GM18505 (cell line): ENCODE measurements around the gene COA1.
A peak's percentile ranks its signal among the peaks of the same experiment; 100 is the strongest.
"Not testable (repeated sequence)": the region's sequence is repeated elsewhere in the genome, so short reads cannot be mapped to it uniquely, and the experiment has no call there.

Experiments
- ATAC-seq: cut with Tn5 transposase; IDR thresholded peaks from one replicate; pipeline ENCODE4 v1.9.1; 2021; ENCODE audit not compliant: unreplicated experiment
- POLR2A ChIP-seq: IDR thresholded peaks from 4 replicates; pipeline ENCODE4 v1.6.1; 2011; ENCODE audit warnings: borderline replicate concordance; ENCODE audit not compliant: insufficient read depth, insufficient read length; ENCODE audit errors: extremely low read depth

COA1 gene

DNA sequence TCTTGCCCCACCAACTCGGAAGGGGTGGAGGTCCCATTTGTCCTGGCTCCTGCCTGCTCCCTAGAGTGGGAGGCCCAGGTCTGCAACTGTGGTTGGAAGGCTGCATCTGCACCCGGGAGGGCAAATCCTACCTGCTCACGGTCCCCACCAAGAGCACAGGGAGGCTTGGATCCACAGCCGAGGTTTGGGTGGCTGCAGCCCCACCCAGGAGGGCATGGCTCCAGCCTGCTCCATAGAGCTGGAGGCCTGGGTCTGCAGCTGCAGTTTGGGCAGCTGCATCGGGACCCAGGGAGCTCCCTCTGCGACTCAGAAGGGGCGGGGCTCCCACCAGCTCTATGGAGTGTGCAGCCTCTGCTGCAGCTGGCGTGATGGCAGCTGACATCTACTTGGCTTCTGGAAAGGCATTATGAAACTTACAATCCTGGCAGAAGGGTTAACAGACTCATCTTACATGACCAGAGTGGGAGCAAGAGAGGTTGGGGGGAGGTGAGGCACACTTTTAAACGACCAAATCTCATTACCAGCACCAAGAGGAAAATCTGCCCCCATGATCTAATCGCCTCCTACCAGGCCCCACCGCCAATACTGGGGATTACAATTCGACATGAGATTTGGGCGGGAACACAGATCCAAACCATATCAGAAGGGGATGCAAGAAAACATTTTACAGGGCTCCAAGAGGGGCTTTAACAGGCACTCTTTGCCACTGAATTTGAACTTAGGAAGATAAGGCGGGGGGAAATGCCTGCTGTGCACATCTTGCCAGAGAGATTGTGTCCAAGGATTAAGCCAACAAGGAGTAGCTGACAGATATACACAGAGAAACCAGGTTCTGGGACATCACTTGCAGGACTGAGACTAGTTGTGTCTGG lies 20.9 kb upstream of the COA1 start:
- no peak for ATAC-seq

GRCh38 chr7:43749383-43749940 lies 20.1 kb upstream of the COA1 start:
- no peak for ATAC-seq
- no peak for TF ChIP-seq POLR2A

More for the DNA sequence above, 20.9 kb upstream of the COA1 start:
- no peak for TF ChIP-seq POLR2A

DNA sequence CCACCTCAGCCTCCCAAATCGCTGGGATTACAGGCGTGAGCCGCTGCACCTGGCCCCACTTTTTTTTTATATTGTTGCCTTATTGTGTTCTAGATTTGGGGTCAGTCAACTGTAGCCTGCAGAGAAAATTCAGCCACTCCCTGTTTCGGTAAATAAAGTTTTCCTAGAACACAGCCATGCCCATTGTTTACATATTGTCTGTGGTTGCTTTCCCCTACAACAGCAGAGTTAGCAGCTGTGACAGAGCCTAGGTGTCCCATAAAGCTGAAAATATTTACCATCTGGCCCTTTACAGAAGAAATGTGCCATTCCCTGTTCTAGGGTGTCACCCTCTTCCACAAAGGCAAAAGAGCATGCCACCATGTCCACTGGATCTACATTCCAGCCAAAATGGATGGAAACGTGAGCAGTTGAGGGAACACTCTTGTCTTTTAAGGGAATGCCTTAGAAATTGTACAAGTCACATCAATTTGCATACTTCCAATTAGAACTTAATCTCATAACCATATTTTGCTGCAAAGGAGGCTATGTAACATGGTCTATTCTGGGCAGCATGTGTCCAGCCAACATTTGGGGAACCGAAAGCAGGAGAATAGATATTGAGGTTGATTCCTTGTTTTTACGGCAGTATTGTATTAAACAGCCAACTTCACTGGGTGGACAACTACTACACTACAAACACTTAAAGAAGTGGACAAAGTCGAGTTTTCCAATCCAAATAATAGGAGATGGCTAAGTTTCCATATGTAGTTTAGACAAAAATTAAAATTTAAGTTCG lies 18.2 kb upstream of the COA1 start:
- ATAC-seq = no peak
- TF ChIP-seq POLR2A = no peak

GRCh38 chr7:43742692-43743091 lies 13.4 kb upstream of the COA1 start:
- no peak for ATAC-seq
- no peak for TF ChIP-seq POLR2A

GRCh38 chr7:43737467-43738127 lies 8.3 kb upstream of the COA1 start:
- no peak for TF ChIP-seq POLR2A
- no peak for ATAC-seq

DNA sequence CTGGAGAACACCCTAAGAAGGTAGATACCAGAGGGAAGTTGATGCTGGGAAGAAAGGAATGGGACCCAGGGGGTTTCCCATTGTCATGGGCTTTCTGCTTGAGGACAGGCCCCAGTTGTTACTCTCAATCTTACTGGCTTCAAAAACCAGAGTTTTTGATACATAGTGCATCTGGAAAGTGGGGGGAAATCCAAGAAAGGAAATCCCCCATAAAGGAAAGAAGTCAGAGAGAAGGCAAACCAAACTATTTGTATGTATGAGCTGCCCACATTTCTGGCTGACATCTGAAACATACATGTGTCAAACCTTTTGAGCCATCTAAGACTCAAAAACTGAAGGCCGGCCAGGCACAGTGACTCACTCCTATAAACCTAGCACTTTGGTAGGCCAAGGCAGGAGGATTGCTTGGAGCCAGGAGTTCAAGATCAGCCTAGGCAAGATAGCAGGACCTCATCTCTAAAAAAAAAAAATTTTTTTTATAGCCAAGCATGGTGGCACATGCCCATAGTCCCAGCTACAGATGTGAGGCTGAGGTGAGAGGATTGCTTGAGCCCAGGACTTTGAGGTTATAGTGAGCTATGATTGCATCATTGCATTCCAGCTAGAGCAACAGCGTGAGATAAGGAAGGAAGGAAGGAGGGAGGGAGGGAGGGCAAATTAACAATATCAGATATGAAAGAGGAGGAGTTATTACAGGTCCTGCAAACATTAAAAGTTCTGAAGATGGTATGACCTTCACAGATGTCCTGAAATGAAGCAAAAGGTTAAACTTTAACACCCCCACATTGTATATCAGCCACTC lies 6.7 kb upstream of the COA1 start:
- peak; percentile 54 for ATAC-seq
- no peak for TF ChIP-seq POLR2A

DNA sequence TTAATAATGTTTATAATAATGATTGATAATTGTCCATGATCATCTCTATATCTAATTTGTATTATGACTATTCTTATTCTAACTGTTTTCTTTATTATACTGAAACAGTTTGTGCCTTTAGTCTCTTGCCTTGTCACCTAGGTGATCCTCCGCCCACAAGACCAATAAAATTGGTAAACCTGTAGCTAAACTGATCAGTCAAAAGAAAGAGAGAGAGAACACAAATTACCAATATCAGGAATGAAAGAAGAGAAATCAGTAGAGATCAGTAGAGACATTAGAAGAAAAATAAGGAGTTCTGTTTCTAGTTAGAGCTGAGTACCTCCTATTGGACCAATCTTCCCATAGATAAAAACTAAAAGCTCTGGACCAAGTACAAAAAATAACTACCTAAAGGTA lies 6.1 kb upstream of the COA1 start:
- peak; percentile 19 for ATAC-seq
- TF ChIP-seq POLR2A = no peak

- not testable (repeated sequence) for ATAC-seq
These were observed 5.4 kb upstream of the COA1 start for GRCh38 chr7:43734575-43735332.

DNA sequence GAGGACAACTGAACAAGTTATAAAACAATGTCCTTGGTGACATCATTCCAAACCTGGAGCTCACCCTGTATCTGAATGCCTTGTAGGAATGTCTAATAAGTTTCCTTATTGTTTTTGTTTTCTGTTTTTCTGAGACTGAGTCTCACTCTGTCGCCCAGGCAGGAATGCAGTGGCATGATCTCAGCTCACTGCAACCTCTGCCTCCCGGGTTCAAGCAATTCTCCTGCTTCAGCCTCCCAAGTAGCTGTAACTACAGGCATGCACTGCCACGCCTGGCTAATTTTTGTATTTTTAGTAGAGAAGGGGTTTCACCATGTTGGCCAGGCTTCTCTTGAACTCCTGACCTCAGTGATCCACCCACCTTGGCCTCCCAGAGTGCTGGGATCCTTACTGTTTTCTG lies 2.2 kb upstream of the COA1 start:
- ATAC-seq = not testable (repeated sequence)

GRCh38 chr7:43729924-43730248 lies 563 bp upstream of the COA1 start:
- ATAC-seq = peak; percentile 5
- no peak for TF ChIP-seq POLR2A

DNA sequence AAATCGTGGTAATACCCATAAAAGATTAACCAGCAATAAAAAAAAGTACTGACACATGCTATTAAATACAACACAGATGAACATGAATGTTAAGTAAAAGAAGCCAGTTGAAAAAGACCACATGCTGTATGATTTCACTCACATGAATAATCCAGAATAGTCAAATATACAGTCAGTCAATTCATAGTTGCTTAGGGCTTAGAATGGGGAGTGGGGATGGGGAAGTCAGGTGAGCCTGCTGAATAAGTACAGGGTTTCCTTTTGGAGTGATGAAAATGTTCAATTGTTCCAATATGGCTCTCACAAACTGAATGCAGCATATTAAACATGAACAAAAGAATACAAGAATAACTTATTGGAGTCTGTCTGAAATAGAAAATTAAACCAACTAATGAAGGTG lies 1.8 kb downstream of the COA1 start:
- no peak for ATAC-seq
- no peak for TF ChIP-seq POLR2A

DNA sequence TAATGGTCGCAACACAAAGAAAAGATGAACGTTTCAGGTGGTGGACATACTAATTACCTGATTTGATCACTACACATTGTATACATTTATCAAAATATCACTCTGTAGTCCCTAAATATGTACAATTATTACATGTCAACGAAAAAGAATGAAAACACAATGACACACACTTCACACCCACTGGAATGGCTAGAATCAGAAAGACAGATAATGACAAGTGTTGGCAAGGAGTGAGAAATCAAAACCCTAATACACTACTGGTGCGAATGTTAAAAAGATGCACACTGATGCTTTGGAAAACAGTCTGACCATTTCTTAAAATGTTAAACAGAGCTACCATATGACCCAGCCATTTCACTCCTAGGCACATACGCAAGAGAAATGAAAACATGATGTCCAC lies 2.3 kb downstream of the COA1 start:
- no peak for TF ChIP-seq POLR2A
- no peak for ATAC-seq

DNA sequence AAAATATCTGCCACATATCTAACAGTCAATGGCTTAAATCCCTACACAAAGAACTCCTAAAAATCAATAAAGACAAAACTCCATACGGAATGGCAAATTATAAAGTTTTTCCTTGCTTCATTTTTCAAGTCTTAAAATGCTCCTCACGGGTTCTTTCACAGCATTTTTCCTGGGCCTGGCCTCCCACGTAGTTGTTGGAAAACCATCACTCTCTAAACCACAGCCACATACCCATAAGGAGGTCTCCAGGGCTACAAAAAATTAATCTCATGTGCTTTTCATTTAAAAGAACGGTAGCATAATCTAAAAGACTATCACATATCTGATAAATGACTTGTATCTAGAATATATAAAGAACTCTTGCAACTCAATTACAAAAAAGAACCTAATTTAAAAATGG lies 2.9 kb downstream of the COA1 start:
- ATAC-seq = no peak
- TF ChIP-seq POLR2A = no peak

GRCh38 chr7:43725251-43725650 lies 4.1 kb downstream of the COA1 start:
- TF ChIP-seq POLR2A = no peak
- ATAC-seq = no peak
